Ishikawa (cell line): Measurements from ENCODE around the gene PHF20.

ENCODE experiments used
- EP300 ChIP-seq: IDR thresholded peaks from 2 replicates; pipeline ENCODE4 v1.6.1; 2012; ENCODE audit warnings: borderline replicate concordance
- NFIC ChIP-seq: IDR thresholded peaks from 2 replicates; pipeline ENCODE4 v1.6.1; 2012
- REST ChIP-seq: IDR thresholded peaks from 2 replicates; pipeline ENCODE4 v1.6.1; 2012; ENCODE audit warnings: low read depth, mild to moderate bottlenecking
- TAF1 ChIP-seq: IDR thresholded peaks from 2 replicates; pipeline ENCODE4 v1.6.1; 2012; ENCODE audit warnings: low read depth, mild to moderate bottlenecking

- TF ChIP-seq TAF1 (no peak), REST (no peak), EP300 (no peak), NFIC (no peak)
Measured at GRCh38 chr20:35910254-35910653, 138.4 kb downstream of the PHF20 start.
